ENCODE measurements around the gene CDK14.

- no peak for TF ChIP-seq CTCF (IDR thresholded peaks at IDR 0.05)
- TF ChIP-seq POLR2A (IDR thresholded peaks at IDR 0.05) = no peak
Observed at GRCh38 chr7:90570373-90570959, 25.7 kb upstream of the CDK14 start.
